ENCODE data around the gene IL23A. TPM values are rescaled to one million over a fixed set of nuclear protein-coding genes. Genes with fewer than 3 reads are reported as not detected.

Gene IL23A
- total and polyA plus RNA-seq, 10 of the 15 experiments (the other 5 are each of a cell fraction or from before 2014, with no cell fraction given), result 3.3 to 11.1 (median 5.2) TPM

- Histone ChIP-seq H3K27me3 (replicated peaks in 1 of 2; ENCODE audit: control insufficient read depth in 2 of 2, insufficient read depth in 2 of 2, low read length in 1 of 2) (no peaks in the 10 kb centered on the region), H3K79me2 (ENCODE audit: control insufficient read depth, insufficient read depth, low read length) (no peaks in the 10 kb centered on the region), H3K36me3 (ENCODE audit: control insufficient read depth in 2 of 2, insufficient read depth in 2 of 2, low read length in 1 of 2) (peaks cover 6 to 23% of the 10 kb centered on the region in 2 experiments; a peak in 3 of 4 replicates), H4K20me1 (ENCODE audit: control insufficient read depth, insufficient read depth) (no peaks in the 10 kb centered on the region), H3K9ac (ENCODE audit: control insufficient read depth, insufficient read depth, low read length) (no peak overlapping the region), H3K4me3 (no peak overlapping the region), H3K4me1 (ENCODE audit: control insufficient read depth, insufficient read depth, low read length) (peaks cover 18% of the 10 kb centered on the region), H3K9me3 (replicated peaks; ENCODE audit: control insufficient read depth, insufficient read depth, low read length) (no peaks in the 10 kb centered on the region), H2AFZ (ENCODE audit: control insufficient read depth, low read depth, low read length) (no peak overlapping the region), H3K4me2 (ENCODE audit: control insufficient read depth, insufficient read depth) (no peak overlapping the region), H3K27ac (ENCODE audit: control insufficient read depth, insufficient read depth) (no peak overlapping the region)
- in situ Hi-C loops (cut with MboI) (no loop called here), intact Hi-C loops (cut with micrococcal nuclease; ENCODE audit: unreplicated experiment) (no loop called here)
- ChIA-PET POLR2A (interaction anchor here (0.6 to 11.4 kb wide), 3 partner anchors 10 to 567 kb away, joined by 4 to 140 read pairs (median 8); partner anchors contain the start of genes APOF and STAT2), SMC1A (ENCODE audit: uncharacterized antibody, unreplicated experiment) (interaction anchor here (1.0 to 2.3 kb wide), 5 partner anchors 9 to 123 kb away, joined by 3 to 12 read pairs (median 3); no protein-coding TSS in a partner anchor), RAD21 (ENCODE audit: unreplicated experiment) (no interaction called here), CTCF (interaction anchor here (0.8 to 1.8 kb wide), 4 partner anchors 10 to 122 kb away, joined by 3 to 5 read pairs (median 4); partner anchors contain the start of gene STAT2)
- no peak for DNase-seq (ENCODE audit: low read depth, low spot score)
- 85% methylated on average over 1 of the region's 1 CpG for WGBS (ENCODE audit: insufficient coverage, insufficient replicate concordance, low lambda C conversion rate, missing lambda C conversion rate)
- ATAC-seq, result no peak
- no TSS peak for BruUV-seq (replicated peaks)
- no peak for FAIRE-seq
- TF ChIP-seq CHD2 (IDR thresholded peaks at IDR 0.05; ENCODE audit: borderline replicate concordance, low read depth, low read length) (no peak), ZBED1 (IDR thresholded peaks at IDR 0.05; ENCODE audit: borderline replicate concordance) (no peak), REST (IDR thresholded peaks at IDR 0.05; ENCODE audit: low read depth, low read length) (no peak), SUPT20H (IDR thresholded peaks at IDR 0.05; ENCODE audit: borderline replicate concordance, control insufficient read depth, low read depth, low read length) (no peak), PKNOX1 (IDR thresholded peaks at IDR 0.05) (no peak), MXI1 (IDR thresholded peaks at IDR 0.05; ENCODE audit: low read depth, low read length) (no peak), POLR2AphosphoS5 (IDR thresholded peaks at IDR 0.05; ENCODE audit: low read length) (no peak), CUX1 (IDR thresholded peaks at IDR 0.05; ENCODE audit: insufficient replicate concordance, low read depth, low read length) (no peak), NFXL1 (IDR thresholded peaks at IDR 0.05; ENCODE audit: borderline replicate concordance) (no peak), SMARCA5 (IDR thresholded peaks at IDR 0.05) (no peak), BCLAF1 (IDR thresholded peaks at IDR 0.05) (no peak)
These were observed 2.9 kb downstream of the IL23A start for GRCh38 chr12:56341616-56342015.
